ENCODE data around the gene COL7A1.

Gene COL7A1

DNA sequence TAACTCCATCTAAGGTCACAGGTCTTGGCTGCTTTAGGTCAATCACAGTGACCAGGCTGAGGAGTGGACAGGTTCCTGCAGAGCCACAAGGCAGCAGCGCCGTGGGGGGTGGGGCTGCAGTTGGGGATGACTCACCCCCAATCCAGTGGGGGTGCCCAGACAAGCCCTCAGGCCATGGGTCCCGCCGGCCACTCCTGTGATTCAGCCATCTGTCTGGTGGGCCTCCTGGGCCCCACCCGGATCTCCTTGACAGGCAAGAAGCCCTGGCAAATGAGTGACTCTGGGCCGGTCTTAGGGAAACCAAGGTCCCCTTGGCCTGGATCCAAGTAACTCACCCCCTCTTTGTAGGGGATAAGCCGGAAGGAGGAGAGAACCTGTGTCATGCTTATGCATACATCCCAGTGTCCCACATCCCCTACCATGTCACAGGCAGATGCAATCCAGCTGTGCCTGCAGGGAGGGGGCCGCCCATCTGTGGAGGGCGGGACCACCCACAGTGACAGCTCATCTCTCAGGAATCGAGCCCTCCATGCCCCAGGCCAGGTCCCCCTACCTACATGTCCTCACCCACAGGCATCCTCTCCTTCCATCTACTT, 495 bp upstream of the COL7A1 start:
- H2AFZ ChIP-seq (ENCODE audit: low read depth, low read length), result no peak overlapping the region
- H3K9me3 ChIP-seq (ENCODE audit: insufficient read depth, low read length, severe bottlenecking), result no peaks in the 10 kb centered on the region
- no peak overlapping the region for H3K4me3 ChIP-seq (ENCODE audit: low read depth in 1 of 2, low read length in 2 of 2)
- H3K27ac ChIP-seq (ENCODE audit: low read length), result no peak overlapping the region
- no peaks in the 10 kb centered on the region for H3K4me1 ChIP-seq (ENCODE audit: insufficient read depth, low read length)
- peaks cover 13% of the 10 kb centered on the region; the same call in 1 of the 2 replicates for H4K20me1 ChIP-seq (ENCODE audit: insufficient read depth, low read length)
- no peaks in the 10 kb centered on the region for H3K27me3 ChIP-seq (ENCODE audit: insufficient read depth, low read length, poor library complexity)
- DNase-seq (no peak), ATAC-seq (ENCODE audit: insufficient read depth, low read depth) (no peak)
- no peaks in the 10 kb centered on the region for H3K79me2 ChIP-seq (ENCODE audit: insufficient read depth, low read length)
- TF ChIP-seq, protein P1, sequence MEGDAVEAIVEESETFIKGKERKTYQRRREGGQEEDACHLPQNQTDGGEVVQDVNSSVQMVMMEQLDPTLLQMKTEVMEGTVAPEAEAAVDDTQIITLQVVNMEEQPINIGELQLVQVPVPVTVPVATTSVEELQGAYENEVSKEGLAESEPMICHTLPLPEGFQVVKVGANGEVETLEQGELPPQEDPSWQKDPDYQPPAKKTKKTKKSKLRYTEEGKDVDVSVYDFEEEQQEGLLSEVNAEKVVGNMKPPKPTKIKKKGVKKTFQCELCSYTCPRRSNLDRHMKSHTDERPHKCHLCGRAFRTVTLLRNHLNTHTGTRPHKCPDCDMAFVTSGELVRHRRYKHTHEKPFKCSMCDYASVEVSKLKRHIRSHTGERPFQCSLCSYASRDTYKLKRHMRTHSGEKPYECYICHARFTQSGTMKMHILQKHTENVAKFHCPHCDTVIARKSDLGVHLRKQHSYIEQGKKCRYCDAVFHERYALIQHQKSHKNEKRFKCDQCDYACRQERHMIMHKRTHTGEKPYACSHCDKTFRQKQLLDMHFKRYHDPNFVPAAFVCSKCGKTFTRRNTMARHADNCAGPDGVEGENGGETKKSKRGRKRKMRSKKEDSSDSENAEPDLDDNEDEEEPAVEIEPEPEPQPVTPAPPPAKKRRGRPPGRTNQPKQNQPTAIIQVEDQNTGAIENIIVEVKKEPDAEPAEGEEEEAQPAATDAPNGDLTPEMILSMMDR (IDR thresholded peaks at IDR 0.05; ENCODE audit: borderline replicate concordance, extremely low read depth, low read length, poor library complexity, severe bottlenecking), result no peak
- no peak for TF ChIP-seq EZH2 (IDR thresholded peaks at IDR 0.05; ENCODE audit: borderline replicate concordance, low read depth, low read length, severe bottlenecking)
- no peak overlapping the region for H3K4me2 ChIP-seq (ENCODE audit: insufficient read depth, low read length)
- peaks cover 31% of the 10 kb centered on the region for H3K36me3 ChIP-seq (ENCODE audit: insufficient read depth, low read length)
- no peak overlapping the region for H3K9ac ChIP-seq (ENCODE audit: low read depth, low read length)

DNA sequence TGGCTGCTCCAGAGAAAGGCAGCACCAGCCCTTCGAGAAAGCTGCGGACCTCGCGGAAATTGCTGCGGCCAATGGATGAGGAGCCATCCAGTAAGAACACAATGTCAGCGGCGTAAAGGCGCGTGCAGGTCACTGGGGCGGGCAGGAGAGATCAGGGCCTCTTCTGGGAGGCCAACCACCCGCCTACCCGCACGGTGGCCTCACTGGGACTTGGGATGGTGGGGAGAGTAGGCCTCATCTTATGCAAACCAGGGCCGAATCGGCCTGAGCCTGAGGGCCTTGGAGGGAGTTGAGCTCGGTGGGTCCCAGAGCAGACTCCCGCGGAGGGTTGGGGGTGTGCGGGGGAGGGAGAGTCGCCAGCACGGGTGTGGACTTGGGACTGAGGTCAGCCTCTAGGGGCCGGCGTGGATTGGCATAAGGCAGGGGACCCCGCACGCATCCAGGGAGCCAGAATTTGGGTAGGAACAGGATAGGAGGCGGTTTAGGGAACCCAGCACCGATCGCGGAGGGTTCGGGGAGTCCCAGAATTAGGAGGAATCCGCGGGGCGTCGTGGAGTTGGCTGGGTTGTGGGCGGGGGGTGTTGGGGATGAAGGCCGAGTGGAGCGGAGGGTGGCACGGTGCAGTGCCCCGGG, 596 bp downstream of the COL7A1 start:
- peaks cover 20% of the 10 kb centered on the region for H3K36me3 ChIP-seq (ENCODE audit: insufficient read depth, low read length)
- no peaks in the 10 kb centered on the region for H3K79me2 ChIP-seq (ENCODE audit: insufficient read depth, low read length)
- H3K27me3 ChIP-seq (ENCODE audit: insufficient read depth, low read length, poor library complexity), result no peaks in the 10 kb centered on the region
- DNase-seq, result no peak
- H3K4me2 ChIP-seq (ENCODE audit: insufficient read depth, low read length), result no peak overlapping the region
- no peak overlapping the region for H2AFZ ChIP-seq (ENCODE audit: low read depth, low read length)
- H3K4me1 ChIP-seq (ENCODE audit: insufficient read depth, low read length), result no peaks in the 10 kb centered on the region
- no peak for TF ChIP-seq EZH2 (IDR thresholded peaks at IDR 0.05; ENCODE audit: borderline replicate concordance, low read depth, low read length, severe bottlenecking)
- TF ChIP-seq, protein P1 (IDR thresholded peaks at IDR 0.05; ENCODE audit: borderline replicate concordance, extremely low read depth, low read length, poor library complexity, severe bottlenecking), result no peak
- no peak overlapping the region for H3K4me3 ChIP-seq (ENCODE audit: low read depth in 1 of 2, low read length in 2 of 2)
- peaks cover 13% of the 10 kb centered on the region; the same call in 1 of the 2 replicates for H4K20me1 ChIP-seq (ENCODE audit: insufficient read depth, low read length)
- no peak for ATAC-seq (ENCODE audit: insufficient read depth, low read depth)
- no peak overlapping the region for H3K9ac ChIP-seq (ENCODE audit: low read depth, low read length)
- no peaks in the 10 kb centered on the region for H3K9me3 ChIP-seq (ENCODE audit: insufficient read depth, low read length, severe bottlenecking)
- no peak overlapping the region for H3K27ac ChIP-seq (ENCODE audit: low read length)

- Histone ChIP-seq H3K4me2 (ENCODE audit: insufficient read depth, low read length) (no peak overlapping the region), H2AFZ (ENCODE audit: low read depth, low read length) (no peak overlapping the region), H3K9ac (ENCODE audit: low read depth, low read length) (no peak overlapping the region), H4K20me1 (ENCODE audit: insufficient read depth, low read length) (peaks cover 21% of the 10 kb centered on the region; the same call in 1 of the 2 replicates), H3K4me1 (ENCODE audit: insufficient read depth, low read length) (no peaks in the 10 kb centered on the region), H3K9me3 (ENCODE audit: insufficient read depth, low read length, severe bottlenecking) (no peaks in the 10 kb centered on the region), H3K4me3 (ENCODE audit: low read depth in 1 of 2, low read length in 2 of 2) (no peak overlapping the region), H3K36me3 (ENCODE audit: insufficient read depth, low read length) (peaks cover 8% of the 10 kb centered on the region), H3K27me3 (ENCODE audit: insufficient read depth, low read length, poor library complexity) (no peaks in the 10 kb centered on the region), H3K79me2 (ENCODE audit: insufficient read depth, low read length) (no peaks in the 10 kb centered on the region), H3K27ac (ENCODE audit: low read length) (no peak overlapping the region)
- no peak for TF ChIP-seq EZH2 (IDR thresholded peaks at IDR 0.05; ENCODE audit: borderline replicate concordance, low read depth, low read length, severe bottlenecking)
- TF ChIP-seq, protein P1 (IDR thresholded peaks at IDR 0.05; ENCODE audit: borderline replicate concordance, extremely low read depth, low read length, poor library complexity, severe bottlenecking), result no peak
- DNase-seq (no peak), ATAC-seq (ENCODE audit: insufficient read depth, low read depth) (no peak)
Observed at GRCh38 chr3:48593337-48593736, 1.8 kb downstream of the COL7A1 start.
